Measurements from ENCODE around the gene ASCL2.

The ASCL2 gene

GRCh38 chr11:2304506-2305139 is 34.2 kb upstream of the ASCL2 start:
- Histone ChIP-seq H3K36me3 (ENCODE audit: control insufficient read depth, low read length) (no peaks in the 10 kb centered on the region), H3F3A (ENCODE audit: control insufficient read depth, insufficient read depth) (peaks cover 6% of the 10 kb centered on the region), H3K27me3 (ENCODE audit: control insufficient read depth, low read length) (no peaks in the 10 kb centered on the region), H3K4me2 (ENCODE audit: low read length) (no peak overlapping the region), H3K9me3 (ENCODE audit: control insufficient read depth, insufficient read depth, low read length) (no peaks in the 10 kb centered on the region), H3K79me2 (ENCODE audit: control insufficient read depth, low read length) (no peaks in the 10 kb centered on the region), H4K20me1 (ENCODE audit: control insufficient read depth, insufficient read depth, low read depth, low read length) (no peaks in the 10 kb centered on the region), H3K27ac (ENCODE audit: low read depth, low read length) (no peak overlapping the region), H3K4me1 (ENCODE audit: control insufficient read depth, low read length) (peaks cover 53% of the 10 kb centered on the region), H3K4me3 (ENCODE audit: low read length) (no peak overlapping the region), H3K9me2 (replicated peaks; ENCODE audit: control insufficient read depth, low read length) (no peaks in the 10 kb centered on the region)
- TF ChIP-seq EZH2phosphoT487 (IDR thresholded peaks at IDR 0.05; ENCODE audit: borderline replicate concordance, low read length) (no peak), CTCF (IDR thresholded peaks at IDR 0.05; ENCODE audit: low read depth, low read length, poor library complexity, severe bottlenecking) (no peak)

- Histone ChIP-seq H3K9me3 (ENCODE audit: control insufficient read depth, insufficient read depth, low read length) (no peaks in the 10 kb centered on the region), H3K4me1 (ENCODE audit: control insufficient read depth, low read length) (peaks cover 53% of the 10 kb centered on the region), H3K79me2 (ENCODE audit: control insufficient read depth, low read length) (no peaks in the 10 kb centered on the region), H3K36me3 (ENCODE audit: control insufficient read depth, low read length) (no peaks in the 10 kb centered on the region), H4K20me1 (ENCODE audit: control insufficient read depth, insufficient read depth, low read depth, low read length) (no peaks in the 10 kb centered on the region), H3K4me3 (ENCODE audit: low read length) (no peak overlapping the region), H3K27ac (ENCODE audit: low read depth, low read length) (no peak overlapping the region), H3F3A (ENCODE audit: control insufficient read depth, insufficient read depth) (peaks cover 6% of the 10 kb centered on the region), H3K9me2 (replicated peaks; ENCODE audit: control insufficient read depth, low read length) (no peaks in the 10 kb centered on the region), H3K4me2 (ENCODE audit: low read length) (no peak overlapping the region), H3K27me3 (ENCODE audit: control insufficient read depth, low read length) (no peaks in the 10 kb centered on the region)
- no peak for TF ChIP-seq CTCF (IDR thresholded peaks at IDR 0.05; ENCODE audit: low read depth, low read length, poor library complexity, severe bottlenecking)
- no peak for TF ChIP-seq EZH2phosphoT487 (IDR thresholded peaks at IDR 0.05; ENCODE audit: borderline replicate concordance, low read length)
Observed at GRCh38 chr11:2303627-2304505, 33.5 kb upstream of the ASCL2 start.

- Histone ChIP-seq H3K27ac (ENCODE audit: low read depth, low read length) (no peak overlapping the region), H3K4me3 (ENCODE audit: low read length) (no peak overlapping the region), H3K36me3 (ENCODE audit: control insufficient read depth, low read length) (no peaks in the 10 kb centered on the region), H3K4me2 (ENCODE audit: low read length) (no peak overlapping the region), H4K20me1 (ENCODE audit: control insufficient read depth, insufficient read depth, low read depth, low read length) (no peaks in the 10 kb centered on the region), H3K9me3 (ENCODE audit: control insufficient read depth, insufficient read depth, low read length) (no peaks in the 10 kb centered on the region), H3K79me2 (ENCODE audit: control insufficient read depth, low read length) (no peaks in the 10 kb centered on the region), H3K9me2 (replicated peaks; ENCODE audit: control insufficient read depth, low read length) (no peaks in the 10 kb centered on the region), H3K27me3 (ENCODE audit: control insufficient read depth, low read length) (no peaks in the 10 kb centered on the region), H3K4me1 (ENCODE audit: control insufficient read depth, low read length) (peaks cover 53% of the 10 kb centered on the region), H3F3A (ENCODE audit: control insufficient read depth, insufficient read depth) (peaks cover 6% of the 10 kb centered on the region)
- TF ChIP-seq CTCF (IDR thresholded peaks at IDR 0.05; ENCODE audit: low read depth, low read length, poor library complexity, severe bottlenecking): no peak
- no peak for TF ChIP-seq EZH2phosphoT487 (IDR thresholded peaks at IDR 0.05; ENCODE audit: borderline replicate concordance, low read length)
Observed at GRCh38 chr11:2302896-2303626, 32.7 kb upstream of the ASCL2 start.
